GM12892 (cell line): ENCODE results near the gene PXK. TPM values are rescaled to one million over a fixed set of nuclear protein-coding genes. Genes with fewer than 3 reads are reported as not detected.
"Not testable (repeated sequence)": the region's sequence is repeated elsewhere in the genome, so short reads cannot be mapped to it uniquely, and the experiment has no call there.

Source experiments
- DNase-seq: peaks from one replicate; pipeline ENCODE4 v3.0.0; 2011; ENCODE audit not compliant: insufficient read length
- FAIRE-seq: peaks from 2 replicates; lab custom pipeline; 2011; peaks lifted over from hg19 to GRCh38; lab: Jason Lieb, UNC
- POLR2A ChIP-seq: IDR thresholded peaks from 2 replicates; pipeline ENCODE4 v1.6.1; 2011; ENCODE audit warnings: low read depth, low read length, control low read depth
- POLR2AphosphoS5 ChIP-seq: IDR thresholded peaks from 2 replicates; pipeline ENCODE4 v1.6.1; 2011; ENCODE audit warnings: low read depth, low read length, control low read depth
- TAF1 ChIP-seq: IDR thresholded peaks from 2 replicates; pipeline ENCODE4 v1.6.1; 2011; ENCODE audit warnings: low read depth, mild to moderate bottlenecking, control low read depth, low read length, borderline replicate concordance
- polyA plus RNA-seq: library from polyadenylated mRNA; unstranded; fragments of >200 nt; gene quantifications from one replicate; pipeline ENCODE4 v1.2.1, GENCODE V29; 2012; ENCODE audit warnings: missing spikeins, inconsistent platforms; ENCODE audit not compliant: missing spikeins

The PXK gene
- 15.3 TPM for polyA plus RNA-seq

GRCh38 chr3:58332575-58333188 is at the start of gene PXK:
TSS of gene PXK (plus strand) at chr3:58332892. CDS start at chr3:58332989, 97 bp downstream.
- DNase-seq (peak; percentile 80), FAIRE-seq (peak; percentile 91)

GRCh38 chr3:58285334-58285733 is 47.4 kb upstream of the PXK start:
- DNase-seq, result no peak
- no peak for FAIRE-seq
- TF ChIP-seq POLR2AphosphoS5 (no peak), POLR2A (no peak), TAF1 (no peak)

More at GRCh38 chr3:58332575-58333188, at the start of gene PXK:
- TF ChIP-seq TAF1 (peak; percentile 43; the same call in 1 of the 2 replicates), POLR2AphosphoS5 (no peak), POLR2A (peak; percentile 37; the same call in 1 of the 2 replicates)

- FAIRE-seq (no peak), DNase-seq (no peak)
- no peak for TF ChIP-seq TAF1
- no peak for TF ChIP-seq POLR2A
- TF ChIP-seq POLR2AphosphoS5, result no peak
Observed at GRCh38 chr3:58287354-58287753, 45.3 kb upstream of the PXK start.

GRCh38 chr3:58288011-58288728 is 44.5 kb upstream of the PXK start:
- no peak for DNase-seq
- FAIRE-seq, result no peak
- TF ChIP-seq POLR2AphosphoS5 (no peak), POLR2A (no peak), TAF1 (no peak)

- not testable (repeated sequence) for FAIRE-seq, DNase-seq
Observed at GRCh38 chr3:58288964-58289613, 43.6 kb upstream of the PXK start.

GRCh38 chr3:58290446-58290845 is 42.2 kb upstream of the PXK start:
- not testable (repeated sequence) for DNase-seq, FAIRE-seq

- no peak for FAIRE-seq
- TF ChIP-seq POLR2A (no peak), POLR2AphosphoS5 (no peak), TAF1 (no peak)
- DNase-seq, result no peak
Observed at GRCh38 chr3:58291671-58292338, 40.9 kb upstream of the PXK start.

GRCh38 chr3:58292866-58293265 is 39.8 kb upstream of the PXK start:
- DNase-seq (no peak), FAIRE-seq (no peak)
- TF ChIP-seq TAF1 (no peak), POLR2AphosphoS5 (no peak), POLR2A (no peak)

GRCh38 chr3:58293516-58293915 is 39.2 kb upstream of the PXK start:
- TF ChIP-seq POLR2AphosphoS5 (no peak), POLR2A (no peak), TAF1 (no peak)
- DNase-seq (no peak), FAIRE-seq (no peak)

- DNase-seq (no peak), FAIRE-seq (no peak)
- no peak for TF ChIP-seq TAF1
- no peak for TF ChIP-seq POLR2A
Observed at GRCh38 chr3:58296269-58296668, 36.4 kb upstream of the PXK start.

- FAIRE-seq (no peak), DNase-seq (no peak)
- TF ChIP-seq POLR2AphosphoS5 (no peak), TAF1 (no peak), POLR2A (no peak)
Observed at GRCh38 chr3:58296843-58297242, 35.8 kb upstream of the PXK start.
